Ovary (tissue), 9 donors: ENCODE results near the gene TM4SF4. TPM values are rescaled to one million over a fixed set of nuclear protein-coding genes. Genes with fewer than 3 reads are reported as not detected.

Source experiments
- DNase-seq, 5 donors: peaks; one replicate each; pipeline ENCODE4 v3.0.0-alpha.2; 2019 to 2020
- H3K27ac ChIP-seq, 2 donors: fragments of 200-600 bp; one replicate each; pipeline versions ENCODE4 v1.5.1 to v1.8.0; 2019 to 2022
- H3K27me3 ChIP-seq: fragments of 200-600 bp; one replicate; pipeline ENCODE4 v1.8.0; 2022
- H3K36me3 ChIP-seq: fragments of 200-600 bp; sonication (generic); one replicate; pipeline ENCODE4 v1.5.1; 2019
- H3K4me1 ChIP-seq: one replicate; pipeline ENCODE4 v1.8.1; 2013; ENCODE audit warnings: mild to moderate bottlenecking, moderate library complexity; ENCODE audit not compliant: insufficient read depth
- H3K4me3 ChIP-seq: fragments of 200-600 bp; sonication (generic); one replicate; pipeline ENCODE4 v1.5.1; 2017
- H3K9me3 ChIP-seq, 2 donors: fragments of 200-600 bp in 1 of 2; sonication (generic) in 1 of 2; one replicate each; pipeline versions ENCODE4 v1.5.1 to v1.8.1; 2013 to 2019; ENCODE audit warnings: mild to moderate bottlenecking in 1 of 2, moderate library complexity in 1 of 2
- EP300 ChIP-seq: sonication (generic); formaldehyde crosslinking; IDR thresholded peaks from one replicate; pipeline ENCODE4 v1.6.1; 2017; ENCODE audit warnings: antibody characterized with exemption
- POLR2A ChIP-seq: fragments of 450-650 bp; IDR thresholded peaks from one replicate; pipeline ENCODE4 v1.6.1; 2017; ENCODE audit warnings: antibody characterized with exemption, mild to moderate bottlenecking, moderate library complexity
- WGBS, 3 donors: extraction: QIAGEN DNeasy Blood & Tissue Kit in 1 of 3; methylation state at CpG; one replicate each; pipeline versions ENCODE4 v1.1.5 to v1.1.7; 2013 to 2017; 5-methylcytosine and 5-hydroxymethylcytosine counted together
- intact Hi-C, 4 donors: fragments of 100-400 bp; cut with DNase I; formaldehyde crosslinking; loops; one replicate each; pipeline versions ENCODE4 v1.11.0 to v1.15.1; 2022 to 2023
- polyA plus RNA-seq, 2 donors: library from polyadenylated mRNA; stranded (reverse); fragments of 200-250 nt in 1 of 2; fragments of 350-450 nt in 1 of 2; fragmentation: Illumina TruSeq in 1 of 2; extraction: RNeasy Lipid Tissue Mini Kit (QIAGEN cat#74804) in 1 of 2; gene quantifications; one replicate each; pipeline ENCODE4 v1.2.3, GENCODE V29; 2013 to 2014
- total RNA-seq, 7 donors: library from RNA; depleted of rRNA in 2 of 7; stranded (reverse); fragments of >200 nt in 2 of 7; fragmentation: NEBNext Ultra II Directional in 3 of 7; extraction: Animal tissue kit (Norgen Biotek cat#: 25700) in 3 of 7; gene quantifications; one replicate each; pipeline versions ENCODE4 v1.1.0 to v1.2.4, GENCODE V29; 2016 to 2023
- TF ChIP-seq, protein P1 (sequence below), 3 donors: fragments of 450-650 bp in 2 of 3; fragments of 200-600 bp in 1 of 3; IDR thresholded peaks; one replicate each; pipeline versions ENCODE4 v1.5.1 to v1.8.0; 2016 to 2022; ENCODE audit warnings: antibody characterized with exemption in 3 of 3, mild to moderate bottlenecking in 1 of 3
- donor health status: DM: no; HTN: no; CAD: no; lungs with moderate emphysema.
- donor health status: DM: no; HTN: no; CAD: no.
- donor health status: Bipolar disorder and iron deficiency.
- donor health status: DM: yes; HTN: yes; CAD: no.
- donor health status: DM: no; HTN: no; CAD: no.
- donor health status: DM: yes; HTN: yes; CAD: no.

TM4SF4 gene
- total and polyA plus RNA-seq, 9 donors = 0.10 to 6.9 (median 4.5) TPM; not detected in 4

DNA sequence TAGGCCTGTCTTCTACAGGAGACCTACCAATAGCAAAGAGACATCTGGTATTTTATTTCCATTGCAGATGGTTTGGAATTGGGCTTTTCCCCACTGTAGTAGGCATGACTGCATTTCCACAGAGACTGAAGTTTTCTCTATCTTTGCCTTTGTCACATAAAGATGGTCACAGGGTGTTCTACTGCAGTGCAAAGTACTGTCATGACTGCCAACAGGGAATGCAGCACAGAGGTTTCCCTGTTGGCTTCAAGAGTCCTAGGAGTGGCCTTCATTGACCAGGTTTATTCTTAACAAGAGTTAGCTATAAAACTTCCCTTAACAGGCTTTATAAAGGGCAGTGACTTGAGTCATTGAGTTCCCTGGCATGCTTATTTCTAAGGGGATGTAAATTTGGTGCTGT lies 36.8 kb upstream of the TM4SF4 start:
- no peak for DNase-seq
- H3K27me3 ChIP-seq = no peaks in the 10 kb centered on the region
- no peaks in the 10 kb centered on the region for H3K36me3 ChIP-seq
- TF ChIP-seq POLR2A (no peak), EP300 (no peak)
- TF ChIP-seq, protein P1, sequence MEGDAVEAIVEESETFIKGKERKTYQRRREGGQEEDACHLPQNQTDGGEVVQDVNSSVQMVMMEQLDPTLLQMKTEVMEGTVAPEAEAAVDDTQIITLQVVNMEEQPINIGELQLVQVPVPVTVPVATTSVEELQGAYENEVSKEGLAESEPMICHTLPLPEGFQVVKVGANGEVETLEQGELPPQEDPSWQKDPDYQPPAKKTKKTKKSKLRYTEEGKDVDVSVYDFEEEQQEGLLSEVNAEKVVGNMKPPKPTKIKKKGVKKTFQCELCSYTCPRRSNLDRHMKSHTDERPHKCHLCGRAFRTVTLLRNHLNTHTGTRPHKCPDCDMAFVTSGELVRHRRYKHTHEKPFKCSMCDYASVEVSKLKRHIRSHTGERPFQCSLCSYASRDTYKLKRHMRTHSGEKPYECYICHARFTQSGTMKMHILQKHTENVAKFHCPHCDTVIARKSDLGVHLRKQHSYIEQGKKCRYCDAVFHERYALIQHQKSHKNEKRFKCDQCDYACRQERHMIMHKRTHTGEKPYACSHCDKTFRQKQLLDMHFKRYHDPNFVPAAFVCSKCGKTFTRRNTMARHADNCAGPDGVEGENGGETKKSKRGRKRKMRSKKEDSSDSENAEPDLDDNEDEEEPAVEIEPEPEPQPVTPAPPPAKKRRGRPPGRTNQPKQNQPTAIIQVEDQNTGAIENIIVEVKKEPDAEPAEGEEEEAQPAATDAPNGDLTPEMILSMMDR (IDR thresholded peaks at IDR 0.05) = no peak
- intact Hi-C loops = no loop called here
- no peak overlapping the region for H3K27ac ChIP-seq
- no peaks in the 10 kb centered on the region for H3K9me3 ChIP-seq
- no peaks in the 10 kb centered on the region for H3K4me1 ChIP-seq
- no peak overlapping the region for H3K4me3 ChIP-seq

- intact Hi-C loops = no loop called here
- Histone ChIP-seq H3K4me3 (no peak overlapping the region), H3K27me3 (no peaks in the 10 kb centered on the region), H3K4me1 (no peaks in the 10 kb centered on the region), H3K9me3 (no peaks in the 10 kb centered on the region), H3K36me3 (no peaks in the 10 kb centered on the region), H3K27ac (no peak overlapping the region)
- TF ChIP-seq, protein P1 (IDR thresholded peaks at IDR 0.05) = no peak
- TF ChIP-seq POLR2A = no peak
- no peak for TF ChIP-seq EP300
- DNase-seq = no peak
These were observed 35.5 kb upstream of the TM4SF4 start for GRCh38 chr3:149438981-149439380.

- no peaks in the 10 kb centered on the region for H3K4me1 ChIP-seq
- TF ChIP-seq, protein P1 (IDR thresholded peaks at IDR 0.05) = no peak
- no peak for TF ChIP-seq POLR2A
- no peak for TF ChIP-seq EP300
- H3K9me3 ChIP-seq = no peaks in the 10 kb centered on the region
- no peak overlapping the region for H3K27ac ChIP-seq
- H3K36me3 ChIP-seq = no peaks in the 10 kb centered on the region
- WGBS, 3 donors = 93 to 98% (median 97%) methylated on average over 1 of the region's 1 CpG
- no peaks in the 10 kb centered on the region for H3K27me3 ChIP-seq
- DNase-seq = no peak
- intact Hi-C loops = no loop called here
- H3K4me3 ChIP-seq = no peak overlapping the region
These were observed 32.9 kb upstream of the TM4SF4 start for GRCh38 chr3:149441642-149442041.

- Histone ChIP-seq H3K36me3 (no peaks in the 10 kb centered on the region), H3K27me3 (no peaks in the 10 kb centered on the region), H3K4me3 (no peak overlapping the region), H3K9me3 (no peaks in the 10 kb centered on the region), H3K4me1 (no peaks in the 10 kb centered on the region), H3K27ac (no peak overlapping the region)
- DNase-seq = no peak
- no peak for TF ChIP-seq EP300
- no peak for TF ChIP-seq POLR2A
- TF ChIP-seq, protein P1 (IDR thresholded peaks at IDR 0.05) = no peak
- intact Hi-C loops = no loop called here
- WGBS, 3 donors = 49 to 62% (median 51%) methylated on average over 1 of the region's 1 CpG
These were observed 32.5 kb upstream of the TM4SF4 start for GRCh38 chr3:149442043-149442442.
